SH-SY5Y (cell line): Measurements from ENCODE around the gene ZDHHC14.

Source experiments
- GATA2 ChIP-seq: IDR thresholded peaks from 2 replicates; pipeline ENCODE4 v1.6.1; 2011; ENCODE audit warnings: mild to moderate bottlenecking, low read depth, low read length
- GATA3 ChIP-seq: IDR thresholded peaks from 2 replicates; pipeline ENCODE4 v1.6.1; 2011; ENCODE audit warnings: low read depth, mild to moderate bottlenecking, low read length, moderate library complexity

DNA sequence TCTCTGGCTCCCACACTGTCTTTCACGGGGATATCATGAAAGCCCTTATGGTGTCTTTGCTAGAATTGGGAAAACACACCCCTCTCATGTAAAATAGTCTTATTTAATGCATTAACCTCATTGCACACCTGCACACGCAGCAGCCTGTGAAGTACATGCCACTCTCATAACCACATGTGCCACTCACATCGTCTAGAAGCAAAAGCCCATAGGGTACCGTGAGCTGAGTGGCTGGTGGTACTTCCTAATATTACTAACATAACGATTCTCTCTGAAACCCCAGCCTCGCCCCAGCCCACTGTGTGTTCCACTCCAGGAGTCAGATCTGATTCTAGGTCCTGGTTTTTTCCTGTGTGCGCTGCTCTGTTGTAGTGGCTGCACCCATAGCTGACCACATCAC lies 48.2 kb upstream of the ZDHHC14 start:
- TF ChIP-seq GATA2 = no peak
- TF ChIP-seq GATA3 = no peak
